Fibroblast of lung (primary cell): Measurements from ENCODE around the gene INPPL1. TPM values are rescaled to one million over a fixed set of nuclear protein-coding genes. Genes with fewer than 3 reads are reported as not detected.

ENCODE experiments used
- DNase-seq, 2 donors: peaks; one replicate each; pipeline versions ENCODE4 v3.0.0 to v3.0.0-alpha.2; 2010; ENCODE audit warnings: low read depth in 2 of 2
- H2AFZ ChIP-seq: 2 replicates; pipeline ENCODE4 v1.5.1; 2012; ENCODE audit warnings: low read length, control low read depth, inconsistent platforms
- H3K27ac ChIP-seq: 2 replicates; pipeline ENCODE4 v1.5.1; 2011; ENCODE audit warnings: low read length, control low read depth; ENCODE audit not compliant: insufficient read depth
- H3K27me3 ChIP-seq: 2 replicates; pipeline ENCODE4 v1.5.1; 2011; ENCODE audit warnings: mild to moderate bottlenecking, low read length; ENCODE audit not compliant: control insufficient read depth, insufficient read depth
- H3K36me3 ChIP-seq: 2 replicates; pipeline ENCODE4 v1.5.1; 2011; ENCODE audit warnings: low read length; ENCODE audit not compliant: control insufficient read depth, insufficient read depth
- H3K4me1 ChIP-seq: 2 replicates; pipeline ENCODE4 v1.5.1; 2011; ENCODE audit warnings: low read length; ENCODE audit not compliant: control insufficient read depth, insufficient read depth; ENCODE audit errors: extremely low read depth
- H3K4me2 ChIP-seq: 2 replicates; pipeline ENCODE4 v1.5.1; 2011; ENCODE audit warnings: low read length, control low read depth; ENCODE audit not compliant: insufficient read depth; ENCODE audit errors: extremely low read depth
- H3K4me3 ChIP-seq, 4 experiments: fragments of 200-600 bp in 1 of 4; sonication (generic) in 1 of 4; replicated peaks in 1 of 4; 2 replicates each; pipeline ENCODE4 v1.5.1; 2011 to 2016; ENCODE audit warnings: low read length in 4 of 4, low read depth in 3 of 4, mild to moderate bottlenecking in 3 of 4, control low read depth in 2 of 4, inconsistent platforms in 1 of 4, mixed read lengths in 1 of 4; ENCODE audit not compliant: insufficient read depth in 1 of 4; ENCODE audit errors: control extremely low read depth in 1 of 4
- H3K79me2 ChIP-seq: 2 replicates; pipeline ENCODE4 v1.5.1; 2012; ENCODE audit warnings: mild to moderate bottlenecking, low read length, inconsistent platforms; ENCODE audit not compliant: control insufficient read depth, insufficient read depth
- H3K9ac ChIP-seq: 2 replicates; pipeline ENCODE4 v1.5.1; 2011; ENCODE audit warnings: mild to moderate bottlenecking, low read length, control low read depth; ENCODE audit not compliant: insufficient read depth
- H3K9me3 ChIP-seq: 2 replicates; pipeline ENCODE4 v1.5.1; 2012; ENCODE audit warnings: low read depth, low read length; ENCODE audit not compliant: control insufficient read depth, insufficient read depth
- H4K20me1 ChIP-seq: 2 replicates; pipeline ENCODE4 v1.5.1; 2011; ENCODE audit warnings: low read length; ENCODE audit not compliant: control insufficient read depth, insufficient read depth; ENCODE audit errors: extremely low read depth
- EZH2 ChIP-seq: IDR thresholded peaks from 2 replicates; pipeline ENCODE4 v1.5.1; 2012; ENCODE audit warnings: low read length, control low read depth, mild to moderate bottlenecking; ENCODE audit errors: missing control alignments
- polyA plus RNA-seq, 2 donors: library from polyadenylated mRNA; depleted of rRNA in 1 of 2; stranded (reverse) in 1 of 2; unstranded in 1 of 2; fragments of >200 nt; gene quantifications; 2 replicates each; pipeline ENCODE4 v1.2.1, GENCODE V29; 2011 to 2012; ENCODE audit warnings: missing spikeins in 1 of 2
- total RNA-seq: library from RNA; depleted of rRNA; stranded (reverse); fragments of >200 nt; gene quantifications from 2 replicates; pipeline ENCODE4 v1.2.1, GENCODE V29; 2014
- TF ChIP-seq, protein P1 (sequence below), 2 donors: IDR thresholded peaks in 1 of 2; conservative IDR thresholded peaks in 1 of 2; 1 replicate in 1 of 2; 2 replicates in 1 of 2; pipeline ENCODE4 v1.5.1; 2011 to 2012; ENCODE audit warnings: low read length in 2 of 2, control low read depth in 1 of 2, inconsistent platforms in 1 of 2, low read depth in 1 of 2, mild to moderate bottlenecking in 1 of 2

Gene INPPL1
- total and polyA plus RNA-seq, 2 donors (not counting 1 experiment from before 2014, with no cell fraction given), result 60.3 to 102 TPM

DNA sequence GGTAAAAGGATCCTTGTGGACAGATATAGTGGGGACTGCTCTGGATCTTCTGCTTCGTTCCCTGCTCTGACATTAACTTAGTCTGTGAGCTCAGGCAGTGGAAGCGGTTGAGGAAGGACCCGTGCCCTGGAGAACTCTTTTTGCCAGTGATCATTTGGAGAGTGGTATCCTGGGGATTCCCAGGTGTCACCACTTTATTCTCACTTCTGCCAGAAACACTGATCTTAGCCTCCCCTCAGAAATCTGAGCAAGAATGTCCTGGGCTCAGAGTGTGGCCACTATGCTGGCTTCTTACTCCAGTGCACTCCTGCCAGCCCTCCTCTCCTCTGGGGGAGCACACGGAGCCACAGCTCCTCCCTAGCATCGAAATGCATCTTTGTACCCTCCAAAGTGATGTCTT is 27.0 kb downstream of the INPPL1 start:
- Histone ChIP-seq H3K27me3 (peaks cover 53% of the 10 kb centered on the region), H3K9me3 (no peaks in the 10 kb centered on the region), H4K20me1 (no peaks in the 10 kb centered on the region), H3K27ac (no peak overlapping the region), H3K36me3 (no peaks in the 10 kb centered on the region), H3K4me1 (no peaks in the 10 kb centered on the region), H2AFZ (no peak overlapping the region), H3K79me2 (no peaks in the 10 kb centered on the region), H3K9ac (no peak overlapping the region), H3K4me2 (no peak overlapping the region), H3K4me3 (no peak overlapping the region)
- TF ChIP-seq, protein P1, sequence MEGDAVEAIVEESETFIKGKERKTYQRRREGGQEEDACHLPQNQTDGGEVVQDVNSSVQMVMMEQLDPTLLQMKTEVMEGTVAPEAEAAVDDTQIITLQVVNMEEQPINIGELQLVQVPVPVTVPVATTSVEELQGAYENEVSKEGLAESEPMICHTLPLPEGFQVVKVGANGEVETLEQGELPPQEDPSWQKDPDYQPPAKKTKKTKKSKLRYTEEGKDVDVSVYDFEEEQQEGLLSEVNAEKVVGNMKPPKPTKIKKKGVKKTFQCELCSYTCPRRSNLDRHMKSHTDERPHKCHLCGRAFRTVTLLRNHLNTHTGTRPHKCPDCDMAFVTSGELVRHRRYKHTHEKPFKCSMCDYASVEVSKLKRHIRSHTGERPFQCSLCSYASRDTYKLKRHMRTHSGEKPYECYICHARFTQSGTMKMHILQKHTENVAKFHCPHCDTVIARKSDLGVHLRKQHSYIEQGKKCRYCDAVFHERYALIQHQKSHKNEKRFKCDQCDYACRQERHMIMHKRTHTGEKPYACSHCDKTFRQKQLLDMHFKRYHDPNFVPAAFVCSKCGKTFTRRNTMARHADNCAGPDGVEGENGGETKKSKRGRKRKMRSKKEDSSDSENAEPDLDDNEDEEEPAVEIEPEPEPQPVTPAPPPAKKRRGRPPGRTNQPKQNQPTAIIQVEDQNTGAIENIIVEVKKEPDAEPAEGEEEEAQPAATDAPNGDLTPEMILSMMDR (conservative IDR thresholded peaks at IDR 0.05 in 1 of 2, IDR thresholded peaks at IDR 0.05 in 1 of 2; ENCODE audit: low read depth in 1 of 2, low read length in 2 of 2), result no peak
- TF ChIP-seq EZH2, result no peak
- DNase-seq, result no peak

DNA sequence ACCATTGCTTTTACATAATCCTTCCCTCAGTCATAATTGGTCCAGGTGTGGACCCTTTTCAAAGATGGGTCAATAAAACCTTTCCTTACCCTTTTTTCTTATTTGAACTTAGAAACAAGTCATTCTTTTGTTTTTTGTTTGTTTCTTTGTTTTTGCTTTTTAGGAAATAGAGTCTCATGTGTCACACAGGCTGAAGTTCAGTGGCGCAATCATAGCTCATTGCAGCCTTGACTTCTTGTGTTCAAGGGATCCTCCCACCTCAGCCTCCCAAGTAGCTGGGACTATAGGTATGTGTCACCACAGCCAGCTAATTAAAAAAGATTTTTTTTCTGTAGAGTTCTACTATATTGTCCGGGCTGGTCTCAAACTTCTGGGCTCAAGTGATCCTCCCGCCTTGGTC is 28.8 kb downstream of the INPPL1 start:
- Histone ChIP-seq H3K27me3 (peaks cover 38% of the 10 kb centered on the region), H3K9ac (no peak overlapping the region), H3K4me1 (no peaks in the 10 kb centered on the region), H3K4me3 (no peak overlapping the region), H3K4me2 (no peak overlapping the region), H3K79me2 (no peaks in the 10 kb centered on the region), H3K36me3 (no peaks in the 10 kb centered on the region), H3K9me3 (no peaks in the 10 kb centered on the region), H2AFZ (no peak overlapping the region), H4K20me1 (no peaks in the 10 kb centered on the region), H3K27ac (no peak overlapping the region)
- TF ChIP-seq EZH2, result no peak
- TF ChIP-seq, protein P1 (conservative IDR thresholded peaks at IDR 0.05 in 1 of 2, IDR thresholded peaks at IDR 0.05 in 1 of 2; ENCODE audit: low read depth in 1 of 2, low read length in 2 of 2), result no peak
- no peak for DNase-seq

DNA sequence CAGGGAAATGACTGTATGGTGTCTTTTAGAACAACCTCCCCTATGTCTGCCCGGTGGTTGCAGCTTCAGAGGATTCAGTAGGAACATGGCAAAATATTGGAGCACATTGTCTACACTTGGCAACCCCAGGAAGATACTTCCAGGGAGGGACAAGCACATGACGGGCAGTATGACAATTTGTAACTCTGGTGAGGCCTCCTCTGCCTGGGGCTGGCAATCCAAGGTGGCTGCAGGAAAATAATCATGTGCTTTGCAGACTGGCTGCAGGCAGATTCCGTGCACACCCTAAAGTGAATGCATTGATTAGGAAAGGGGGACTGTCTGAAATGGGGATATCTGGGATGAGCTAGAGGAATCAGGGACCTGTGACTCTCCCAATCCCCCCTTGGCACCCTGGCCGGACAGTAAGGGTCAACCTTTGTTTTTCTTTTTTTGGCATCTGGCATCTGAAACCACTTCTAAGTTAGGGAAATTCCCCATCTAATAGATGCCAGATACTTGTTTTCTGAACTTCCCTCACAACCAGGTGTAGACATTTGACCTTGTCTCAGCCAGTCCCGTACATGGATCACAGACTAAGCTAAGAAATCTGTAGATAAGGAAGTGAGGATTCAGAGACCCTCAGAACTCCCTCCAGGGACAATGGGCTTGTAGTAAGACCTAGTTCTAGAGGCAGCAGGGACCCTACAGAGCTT is 29.9 kb downstream of the INPPL1 start:
- no peaks in the 10 kb centered on the region for H4K20me1 ChIP-seq
- peaks cover 33% of the 10 kb centered on the region for H3K27me3 ChIP-seq
- no peak overlapping the region for H3K4me3 ChIP-seq
- DNase-seq, result no peak
- H3K4me2 ChIP-seq, result no peak overlapping the region
- H3K9ac ChIP-seq, result no peak overlapping the region
- H3K4me1 ChIP-seq, result no peaks in the 10 kb centered on the region
- no peaks in the 10 kb centered on the region for H3K9me3 ChIP-seq
- TF ChIP-seq, protein P1 (conservative IDR thresholded peaks at IDR 0.05 in 1 of 2, IDR thresholded peaks at IDR 0.05 in 1 of 2; ENCODE audit: low read depth in 1 of 2, low read length in 2 of 2), result no peak
- no peak for TF ChIP-seq EZH2
- no peak overlapping the region for H3K27ac ChIP-seq
- no peaks in the 10 kb centered on the region for H3K36me3 ChIP-seq
- H3K79me2 ChIP-seq, result no peaks in the 10 kb centered on the region
- H2AFZ ChIP-seq, result no peak overlapping the region
